Esophagus squamous epithelium (tissue), 4 donors: ENCODE measurements around the gene TMEM108.

Experiments
- POLR2A ChIP-seq, 4 donors: fragments of 450-650 bp; IDR thresholded peaks; one replicate each; pipeline ENCODE4 v1.6.1; 2017; ENCODE audit warnings: antibody characterized with exemption in 4 of 4, mild to moderate bottlenecking in 4 of 4, moderate library complexity in 3 of 4
- TF ChIP-seq, protein P1 (sequence below), 6 experiments: fragments of 450-650 bp in 4 of 6; fragments of 200-600 bp in 2 of 6; sonication (generic) in 2 of 6; IDR thresholded peaks; one replicate each; pipeline ENCODE4 v1.5.1; 2016 to 2019; ENCODE audit warnings: antibody characterized with exemption in 6 of 6, mild to moderate bottlenecking in 4 of 6, moderate library complexity in 4 of 6

DNA sequence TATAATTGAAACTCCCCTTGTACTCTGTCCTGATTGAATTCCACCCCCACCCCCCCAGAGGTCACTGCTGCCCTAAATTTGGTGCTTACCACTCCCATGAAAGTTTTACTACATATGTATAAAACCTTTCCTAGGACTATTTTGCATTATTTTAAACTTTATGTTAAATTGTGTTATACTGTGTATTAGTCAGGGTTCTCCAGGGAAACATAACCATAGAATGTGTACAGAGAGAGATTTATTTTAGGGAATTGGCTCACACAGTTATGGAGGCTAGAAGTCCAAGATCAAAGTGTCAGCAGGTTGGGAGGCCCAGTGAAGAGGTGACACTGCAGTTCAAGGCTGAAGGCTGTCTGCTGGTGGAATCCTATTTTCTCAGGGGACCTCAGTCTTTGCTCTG, 390.9 kb downstream of the TMEM108 start:
- TF ChIP-seq, protein P1, sequence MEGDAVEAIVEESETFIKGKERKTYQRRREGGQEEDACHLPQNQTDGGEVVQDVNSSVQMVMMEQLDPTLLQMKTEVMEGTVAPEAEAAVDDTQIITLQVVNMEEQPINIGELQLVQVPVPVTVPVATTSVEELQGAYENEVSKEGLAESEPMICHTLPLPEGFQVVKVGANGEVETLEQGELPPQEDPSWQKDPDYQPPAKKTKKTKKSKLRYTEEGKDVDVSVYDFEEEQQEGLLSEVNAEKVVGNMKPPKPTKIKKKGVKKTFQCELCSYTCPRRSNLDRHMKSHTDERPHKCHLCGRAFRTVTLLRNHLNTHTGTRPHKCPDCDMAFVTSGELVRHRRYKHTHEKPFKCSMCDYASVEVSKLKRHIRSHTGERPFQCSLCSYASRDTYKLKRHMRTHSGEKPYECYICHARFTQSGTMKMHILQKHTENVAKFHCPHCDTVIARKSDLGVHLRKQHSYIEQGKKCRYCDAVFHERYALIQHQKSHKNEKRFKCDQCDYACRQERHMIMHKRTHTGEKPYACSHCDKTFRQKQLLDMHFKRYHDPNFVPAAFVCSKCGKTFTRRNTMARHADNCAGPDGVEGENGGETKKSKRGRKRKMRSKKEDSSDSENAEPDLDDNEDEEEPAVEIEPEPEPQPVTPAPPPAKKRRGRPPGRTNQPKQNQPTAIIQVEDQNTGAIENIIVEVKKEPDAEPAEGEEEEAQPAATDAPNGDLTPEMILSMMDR (IDR thresholded peaks at IDR 0.05), result no peak
- no peak for TF ChIP-seq POLR2A (IDR thresholded peaks at IDR 0.05)
